Subcutaneous adipose tissue (tissue), 4 donors: Measurements from ENCODE around the gene FAM219A. TPM values are rescaled to one million over a fixed set of nuclear protein-coding genes. Genes with fewer than 3 reads are reported as not detected.

Experiments
- CTCF ChIP-seq: fragments of 450-650 bp; IDR thresholded peaks from one replicate; pipeline ENCODE4 v1.5.1; 2016; ENCODE audit warnings: low read depth, mild to moderate bottlenecking, control low read depth, antibody characterized with exemption, moderate library complexity
- total RNA-seq, 4 donors: library from RNA; depleted of rRNA; stranded (reverse); fragments of >200 nt; gene quantifications; one replicate each; pipeline ENCODE4 v1.1.0, GENCODE V29; 2016

The FAM219A gene
- total RNA-seq, result 10 to 100 TPM in 1 of 4 donors, 1 to 10 TPM in 3; 5.1 to 13.9 (median 7.9) TPM

- TF ChIP-seq CTCF, result no peak
Observed at GRCh38 chr9:34458013-34458958, at the start of gene FAM219A, which contains the start of gene DNAI1. Gene FAM219A (minus strand): TSS chr9:34458570. CDS start chr9:34458263, 307 bp downstream. Gene DNAI1 (plus strand): TSS chr9:34458805. CDS start chr9:34459006, 201 bp downstream.

GRCh38 chr9:34507966-34508365, 49.6 kb upstream of the FAM219A start:
- TF ChIP-seq CTCF, result no peak

DNA sequence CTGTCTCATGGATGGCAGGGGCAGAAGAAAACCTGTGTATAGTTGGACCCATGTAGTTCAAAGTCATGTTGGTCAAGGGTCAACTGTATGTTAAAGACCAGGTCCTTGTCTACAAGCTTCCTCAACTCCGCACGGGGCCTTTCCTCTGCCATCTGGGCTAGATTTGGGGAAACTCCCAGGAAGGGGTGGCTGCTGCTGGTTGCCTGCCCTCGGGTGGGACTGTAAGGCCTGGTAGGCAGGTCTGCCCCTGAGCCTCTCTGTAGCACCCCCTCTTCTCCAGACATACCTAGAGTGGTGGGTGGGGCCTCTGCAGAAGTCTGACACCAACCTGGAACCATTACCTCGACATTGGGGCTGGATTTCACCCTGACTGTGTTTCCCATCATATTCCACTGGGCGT, 49.2 kb upstream of the FAM219A start:
- no peak for TF ChIP-seq CTCF

DNA sequence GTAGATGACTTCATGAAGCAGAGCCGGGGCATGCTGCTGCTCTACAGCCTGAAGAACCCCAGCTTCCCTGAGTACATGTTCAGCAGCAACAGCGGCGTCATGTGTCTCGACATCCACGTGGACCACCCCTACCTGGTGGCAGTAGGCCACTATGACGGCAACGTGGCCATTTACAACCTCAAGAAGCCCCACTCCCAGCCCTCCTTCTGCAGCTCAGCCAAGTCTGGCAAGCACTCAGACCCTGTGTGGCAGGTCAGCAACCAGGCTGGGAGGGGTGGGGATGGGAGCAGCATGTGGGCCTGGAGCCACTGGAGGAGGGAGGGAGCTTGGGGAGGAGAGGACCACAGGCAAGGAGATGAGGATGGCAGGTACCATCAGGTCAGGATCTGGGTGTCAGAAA, 48.3 kb upstream of the FAM219A start:
- no peak for TF ChIP-seq CTCF

DNA sequence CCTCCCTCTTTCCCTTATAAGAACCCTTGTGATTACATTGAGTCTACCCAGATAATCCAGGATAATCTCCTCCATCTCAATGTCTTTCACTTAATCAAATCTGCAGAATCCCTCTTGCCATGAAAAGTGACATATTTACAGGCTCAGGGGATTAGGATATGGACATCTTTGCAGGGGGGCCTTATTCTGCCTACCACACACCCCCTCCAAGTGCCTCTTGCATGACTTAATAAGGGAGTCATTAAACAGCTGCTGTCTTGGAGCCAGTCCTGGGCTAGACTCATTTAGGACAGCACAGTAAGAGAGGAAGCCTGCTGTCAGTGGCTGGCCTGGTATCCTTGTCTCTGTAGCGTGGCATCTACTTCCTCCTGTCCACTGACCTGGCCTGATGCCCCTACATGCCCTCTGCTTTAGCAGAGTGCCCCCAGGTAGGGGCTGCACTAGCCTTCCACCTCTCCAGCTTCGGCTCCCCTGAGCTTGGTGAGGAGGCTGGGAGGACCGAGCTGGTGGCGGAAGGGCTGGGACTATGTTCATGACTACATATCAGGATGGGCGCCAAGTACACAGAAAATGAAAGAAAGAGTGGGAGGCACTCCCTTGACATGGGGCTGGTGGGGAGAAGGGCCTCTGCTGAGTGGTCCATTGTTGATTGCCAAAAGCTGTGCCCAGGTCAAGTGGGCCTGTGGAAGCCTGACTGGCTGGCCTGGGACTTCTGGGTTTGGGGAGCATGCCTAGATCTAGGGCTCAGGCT, 47.2 kb upstream of the FAM219A start:
- TF ChIP-seq CTCF, result no peak

- no peak for TF ChIP-seq CTCF
Observed at GRCh38 chr9:34503406-34503805, 45.0 kb upstream of the FAM219A start.

DNA sequence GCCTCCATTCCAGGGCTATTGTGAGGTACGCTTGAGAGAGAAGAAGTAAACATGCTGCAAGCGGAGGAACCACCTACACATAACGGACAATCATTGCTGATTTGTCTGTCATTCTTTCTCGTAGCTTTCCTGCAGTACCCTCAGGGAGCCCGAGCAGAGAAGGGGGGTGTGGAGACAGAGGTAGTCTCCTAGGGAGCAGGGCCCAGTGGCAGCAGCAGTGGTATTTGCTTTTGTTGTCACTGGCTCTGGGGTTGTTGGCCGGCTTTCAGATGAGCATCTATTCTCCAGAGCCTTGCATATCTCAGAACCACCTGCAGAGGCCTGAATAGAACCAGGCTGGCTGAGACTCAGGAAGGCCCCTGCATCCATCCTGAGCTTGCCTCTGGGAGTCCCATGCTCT, 44.5 kb upstream of the FAM219A start:
- no peak for TF ChIP-seq CTCF
